H1 (cell line): ENCODE results near the gene VSTM2B. TPM values are rescaled to one million over a fixed set of nuclear protein-coding genes. Genes with fewer than 3 reads are reported as not detected.

Source experiments
- CTCF ChIA-PET: fragments of 300-600 bp; sonication (Branson Sonifier 250); formaldehyde crosslinking; loops from one replicate; lab custom pipeline; 2021; ENCODE audit not compliant: partially characterized antibody; lab: Charles Lee
- POLR2A ChIA-PET: fragments of 300-600 bp; sonication (Branson Sonifier 250); formaldehyde crosslinking; loops from one replicate; lab custom pipeline; 2021; ENCODE audit warnings: inconsistent platforms; ENCODE audit not compliant: partially characterized antibody; lab: Charles Lee
- DNase-seq, 2 experiments: peaks; one replicate each; pipeline versions ENCODE4 v3.0.0 to v3.0.0-alpha.2; 2010 to 2022; ENCODE audit warnings: low spot score in 2 of 2, low read depth in 1 of 2, mixed read lengths in 1 of 2
- FAIRE-seq: peaks from 2 replicates; lab custom pipeline; 2011; peaks lifted over from hg19 to GRCh38; lab: Jason Lieb, UNC
- H2AFZ ChIP-seq: 2 replicates; pipeline ENCODE4 v1.8.1; 2012; ENCODE audit warnings: low read length, inconsistent platforms
- H2AK5ac ChIP-seq: 2 replicates; pipeline ENCODE4 v1.6.1; 2013; ENCODE audit warnings: low read depth, low read length
- H2BK120ac ChIP-seq: replicated peaks from 2 replicates; pipeline ENCODE3; 2013; ENCODE audit warnings: low read depth, low read length, inconsistent platforms
- H2BK12ac ChIP-seq: 2 replicates; pipeline ENCODE4 v1.6.1; 2013; ENCODE audit warnings: low read depth, low read length
- H2BK15ac ChIP-seq: 2 replicates; pipeline ENCODE4 v1.6.1; 2013; ENCODE audit warnings: low read length
- H2BK20ac ChIP-seq: 2 replicates; pipeline ENCODE4 v1.6.1; 2013; ENCODE audit warnings: low read length
- H2BK5ac ChIP-seq: 2 replicates; pipeline ENCODE4 v1.6.1; 2013; ENCODE audit warnings: low read depth, low read length
- H3K14ac ChIP-seq: 2 replicates; pipeline ENCODE4 v1.6.1; 2013; ENCODE audit warnings: inconsistent platforms; ENCODE audit not compliant: insufficient read length
- H3K18ac ChIP-seq: 2 replicates; pipeline ENCODE4 v1.6.1; 2013; ENCODE audit warnings: low read length; ENCODE audit errors: extremely low read depth
- H3K23ac ChIP-seq: 2 replicates; pipeline ENCODE4 v1.6.1; 2013; ENCODE audit warnings: inconsistent platforms; ENCODE audit not compliant: insufficient read length
- H3K23me2 ChIP-seq: 2 replicates; pipeline ENCODE4 v1.6.1; 2013; ENCODE audit warnings: low read depth, low read length
- H3K27ac ChIP-seq: 2 replicates; pipeline ENCODE4 v1.6.1; 2011; ENCODE audit warnings: low read depth, low read length, inconsistent platforms
- H3K27me3 ChIP-seq, 4 experiments: replicated peaks in 1 of 4; 1 replicate in 1 of 4; 2 replicates in 3 of 4; pipeline versions ENCODE4 v1.6.1 to v1.8.1; 2011 to 2013; ENCODE audit warnings: low read length in 3 of 4, mild to moderate bottlenecking in 3 of 4, inconsistent platforms in 2 of 4, mixed read lengths in 2 of 4, moderate library complexity in 1 of 4; ENCODE audit not compliant: control insufficient read depth in 3 of 4, insufficient read depth in 3 of 4; ENCODE audit errors: extremely low read depth in 1 of 4
- H3K36me3 ChIP-seq, 4 experiments: 2 replicates each; pipeline versions ENCODE4 v1.6.1 to v1.8.1; 2011 to 2013; ENCODE audit warnings: mild to moderate bottlenecking in 4 of 4, low read length in 3 of 4, moderate library complexity in 2 of 4, control low read depth in 1 of 4, inconsistent platforms in 1 of 4; ENCODE audit not compliant: insufficient read depth in 4 of 4, control insufficient read depth in 2 of 4
- H3K4ac ChIP-seq: replicated peaks from 2 replicates; pipeline ENCODE3; 2013; ENCODE audit warnings: low read length, low read depth, mixed read lengths, inconsistent platforms; ENCODE audit not compliant: insufficient read length
- H3K4me1 ChIP-seq, 4 experiments: replicated peaks in 1 of 4; 1 replicate in 1 of 4; 2 replicates in 3 of 4; pipeline versions ENCODE4 v1.6.1 to v1.8.1; 2011 to 2013; ENCODE audit warnings: low read length in 3 of 4, inconsistent platforms in 2 of 4, mixed read lengths in 1 of 4; ENCODE audit not compliant: insufficient read depth in 4 of 4, control insufficient read depth in 3 of 4
- H3K4me2 ChIP-seq, 2 experiments: 2 replicates each; pipeline versions ENCODE4 v1.6.1 to v1.8.1; 2011 to 2013; ENCODE audit warnings: low read depth in 2 of 2, low read length in 2 of 2, control low read depth in 1 of 2, inconsistent platforms in 1 of 2, mild to moderate bottlenecking in 1 of 2; ENCODE audit not compliant: insufficient read depth in 1 of 2
- H3K4me3 ChIP-seq, 4 experiments: fragments of 200-600, 300-600 bp in 1 of 4; sonication (generic), shearing (Covaris generic), sonication (Bioruptor Twin) in 1 of 4; 2 replicates each; pipeline versions ENCODE4 v1.5.1 to v1.8.1; 2011 to 2016; ENCODE audit warnings: low read length in 4 of 4, low read depth in 3 of 4, control low read depth in 2 of 4, inconsistent platforms in 2 of 4, mild to moderate bottlenecking in 2 of 4, mixed read lengths in 1 of 4, moderate library complexity in 1 of 4; ENCODE audit not compliant: insufficient read depth in 2 of 4; ENCODE audit errors: extremely low read depth in 1 of 4
- H3K56ac ChIP-seq: replicated peaks from 2 replicates; pipeline ENCODE3; 2013; ENCODE audit warnings: low read depth, mild to moderate bottlenecking, mixed read lengths, low read length, inconsistent platforms; ENCODE audit not compliant: insufficient read length
- H3K79me1 ChIP-seq: 2 replicates; pipeline ENCODE4 v1.6.1; 2013; ENCODE audit warnings: low read depth, low read length, control low read depth
- H3K79me2 ChIP-seq, 2 experiments: 2 replicates each; pipeline versions ENCODE4 v1.6.1 to v1.8.1; 2012 to 2013; ENCODE audit warnings: low read length in 2 of 2, mild to moderate bottlenecking in 2 of 2, inconsistent platforms in 1 of 2; ENCODE audit not compliant: insufficient read depth in 2 of 2, control insufficient read depth in 1 of 2
- H3K9ac ChIP-seq, 4 experiments: replicated peaks in 1 of 4; 1 replicate in 1 of 4; 2 replicates in 3 of 4; pipeline versions ENCODE4 v1.6.1 to v1.8.1; 2011 to 2013; ENCODE audit warnings: low read depth in 3 of 4, low read length in 3 of 4, control low read depth in 2 of 4, mild to moderate bottlenecking in 2 of 4, moderate library complexity in 2 of 4, inconsistent platforms in 1 of 4; ENCODE audit errors: extremely low read depth in 1 of 4
- H3K9me3 ChIP-seq, 2 experiments: 2 replicates each; pipeline versions ENCODE4 v1.6.1 to v1.8.1; 2012 to 2013; ENCODE audit warnings: mild to moderate bottlenecking in 2 of 2, moderate library complexity in 2 of 2, control low read depth in 1 of 2, inconsistent platforms in 1 of 2, low read depth in 1 of 2, low read length in 1 of 2, mixed read lengths in 1 of 2; ENCODE audit not compliant: insufficient read depth in 2 of 2
- H4K20me1 ChIP-seq, 2 experiments: replicated peaks in 1 of 2; 2 replicates each; pipeline versions ENCODE3 to v1.8.1; 2011 to 2013; ENCODE audit warnings: inconsistent platforms in 2 of 2, low read length in 2 of 2, mild to moderate bottlenecking in 1 of 2; ENCODE audit not compliant: insufficient read depth in 2 of 2, control insufficient read depth in 1 of 2
- H4K5ac ChIP-seq: 2 replicates; pipeline ENCODE4 v1.6.1; 2013; ENCODE audit warnings: low read length, low read depth, mixed read lengths, inconsistent platforms; ENCODE audit not compliant: insufficient read length
- H4K8ac ChIP-seq: 2 replicates; pipeline ENCODE4 v1.8.0; 2013; ENCODE audit warnings: mild to moderate bottlenecking, moderate library complexity, low read length, inconsistent platforms; ENCODE audit not compliant: insufficient read depth; ENCODE audit errors: extremely low read depth
- H4K91ac ChIP-seq: replicated peaks from 2 replicates; pipeline ENCODE3; 2013; ENCODE audit warnings: low read length, mixed read lengths, inconsistent platforms; ENCODE audit not compliant: insufficient read length
- ASH2L ChIP-seq: fragments of 200-600, 300-600 bp; sonication (generic); IDR thresholded peaks from one replicate; pipeline ENCODE4 v1.7.1; 2017; ENCODE audit warnings: low read length
- BCL11A ChIP-seq, 2 experiments: IDR thresholded peaks; one replicate each; pipeline ENCODE4 v1.6.1; 2011; ENCODE audit warnings: low read depth in 2 of 2, low read length in 2 of 2, mild to moderate bottlenecking in 2 of 2
- BRCA1 ChIP-seq: IDR thresholded peaks from 2 replicates; pipeline ENCODE4 v1.6.1; 2012; ENCODE audit warnings: low read depth, low read length, improper control_type of control experiment
- CHD1 ChIP-seq: IDR thresholded peaks from 2 replicates; pipeline ENCODE4 v1.6.1; 2012; ENCODE audit warnings: low read depth, low read length, improper control_type of control experiment
- FOSL1 ChIP-seq: IDR thresholded peaks from 2 replicates; pipeline ENCODE4 v1.6.1; 2011; ENCODE audit warnings: mild to moderate bottlenecking, low read depth, low read length, moderate library complexity; ENCODE audit not compliant: insufficient read depth
- GTF2F1 ChIP-seq: IDR thresholded peaks from 2 replicates; pipeline ENCODE4 v1.6.1; 2012; ENCODE audit warnings: low read depth, low read length, improper control_type of control experiment, borderline replicate concordance
- JUND ChIP-seq: IDR thresholded peaks from 2 replicates; pipeline ENCODE4 v1.6.1; 2011; ENCODE audit warnings: mild to moderate bottlenecking, improper control_type of control experiment, low read length
- MAFK ChIP-seq: IDR thresholded peaks from 2 replicates; pipeline ENCODE4 v1.6.1; 2012; ENCODE audit warnings: low read depth, mild to moderate bottlenecking, improper control_type of control experiment, low read length
- PHF8 ChIP-seq: fragments of 200-600 bp; sonication (generic); conservative IDR thresholded peaks from 2 replicates; pipeline ENCODE4 v1.7.1; 2012; ENCODE audit warnings: low read depth, mild to moderate bottlenecking, inconsistent platforms, low read length, moderate library complexity
- POLR2A ChIP-seq, 2 experiments: IDR thresholded peaks; 1 replicate in 1 of 2; 2 replicates in 1 of 2; pipeline ENCODE4 v1.6.1; 2011; ENCODE audit warnings: low read depth in 2 of 2, low read length in 2 of 2, mild to moderate bottlenecking in 2 of 2; ENCODE audit errors: control extremely low read depth in 1 of 2
- SIRT6 ChIP-seq: IDR thresholded peaks from one replicate; pipeline ENCODE4 v1.7.1; 2012; ENCODE audit warnings: low read length, inconsistent platforms
- WGBS, 2 experiments: shearing (Covaris generic) in 1 of 2; methylation state at CpG; one replicate each; pipeline versions ENCODE4 v1.1.6 to v1.1.7; 2013 to 2015; ENCODE audit warnings: low lambda C conversion rate in 2 of 2, mixed read lengths in 2 of 2, inconsistent platforms in 1 of 2, low coverage in 1 of 2, missing lambda C conversion rate in 1 of 2; ENCODE audit not compliant: insufficient replicate concordance in 2 of 2, insufficient coverage in 1 of 2, insufficient read length in 1 of 2; ENCODE audit errors: extremely low coverage in 1 of 2, missing lambda C conversion rate in 1 of 2; 5-methylcytosine and 5-hydroxymethylcytosine counted together
- polyA plus RNA-seq, 7 experiments: library from polyadenylated mRNA; depleted of rRNA in 3 of 7; stranded (reverse) in 5 of 7; unstranded in 2 of 7; fragments of >200 nt in 5 of 7; fragments of 200-250 nt in 2 of 7; gene quantifications; 1 replicate in 5 of 7; 2 replicates in 1 of 7; 4 replicates in 1 of 7; pipeline versions ENCODE4 v1.2.1 to v1.2.3, GENCODE V29; 2011 to 2013; ENCODE audit warnings: missing spikeins in 2 of 7, mixed read lengths in 2 of 7
- total RNA-seq: library from RNA; stranded (reverse); fragmentation: NEBNext Ultra II Directional; extraction: Animal tissue kit (Norgen Biotek cat#: 25700); gene quantifications from 2 replicates; pipeline ENCODE4 v1.2.1, GENCODE V29; 2021
- TF ChIP-seq, protein P1 (sequence below): IDR thresholded peaks from 2 replicates; pipeline ENCODE4 v1.6.1; 2011; ENCODE audit warnings: low read length, improper control_type of control experiment
- TF ChIP-seq, protein P2 (sequence below): IDR thresholded peaks from 2 replicates; pipeline ENCODE4 v1.6.1; 2012; ENCODE audit warnings: low read length, inconsistent platforms

VSTM2B gene
- total and polyA plus RNA-seq, 2 of the 8 experiments (the other 6 are each of a cell fraction or from before 2014, with no cell fraction given) = 0.82 to 1.5 TPM

DNA sequence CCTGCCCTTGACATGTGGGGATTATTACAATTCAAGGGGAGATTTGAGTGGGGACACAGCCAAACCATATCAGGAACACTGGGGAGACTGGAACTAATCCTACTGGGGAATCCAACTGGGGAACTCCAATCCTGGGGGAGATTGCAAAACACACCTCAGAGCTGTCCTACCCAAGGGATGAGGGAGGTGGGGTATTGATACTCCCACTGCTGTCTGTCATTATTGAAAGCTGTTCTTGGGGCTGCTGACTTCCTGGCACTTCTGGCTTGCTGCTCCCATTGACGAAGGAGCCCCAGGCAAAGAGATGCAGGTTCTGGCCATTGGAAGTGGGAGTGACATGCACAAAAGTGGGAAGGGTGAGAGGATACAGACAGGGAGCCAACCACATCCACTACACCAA, 55.6 kb downstream of the VSTM2B start:
- Histone ChIP-seq H2AK5ac (no peak overlapping the region), H4K20me1 (no peaks in the 10 kb centered on the region), H3K18ac (no peak overlapping the region), H3K14ac (no peak overlapping the region), H2BK20ac (no peak overlapping the region), H2BK12ac (no peak overlapping the region), H3K79me1 (no peaks in the 10 kb centered on the region), H4K91ac (no peak overlapping the region), H3K9me3 (no peaks in the 10 kb centered on the region), H3K4me2 (no peak overlapping the region), H3K27me3 (peaks cover 0 to 3% (median 1%) of the 10 kb centered on the region in 4 experiments; a peak in 3 of 7 replicates), H4K5ac (no peak overlapping the region), H3K9ac (no peak overlapping the region), H3K23me2 (no peaks in the 10 kb centered on the region), H3K4me1 (peaks cover 0 to 3% (median 0%) of the 10 kb centered on the region in 4 experiments; a peak in 1 of 7 replicates), H4K8ac (no peak overlapping the region), H3K79me2 (no peaks in the 10 kb centered on the region), H3K4ac (no peak overlapping the region), H3K27ac (no peak overlapping the region), H3K56ac (no peak overlapping the region), H3K36me3 (no peaks in the 10 kb centered on the region), H2BK120ac (no peak overlapping the region), H2BK15ac (no peak overlapping the region), H2BK5ac (no peak overlapping the region), H3K4me3 (no peak overlapping the region), H2AFZ (no peak overlapping the region), H3K23ac (no peak overlapping the region)
- POLR2A ChIA-PET = no interaction called here
- DNase-seq (no peak), FAIRE-seq (no peak)
- CTCF ChIA-PET = no interaction called here
- WGBS, 2 experiments = 89% methylated on average over 1 of the region's 1 CpG; no CpG with 5 or more reads in 1 of the 2 experiments
- TF ChIP-seq SIRT6 (no peak), PHF8 (no peak), GTF2F1 (no peak), BCL11A (IDR thresholded peaks at IDR 0.05; ENCODE audit: low read depth in 2 of 2, low read length in 2 of 2) (no peak), JUND (no peak), ASH2L (no peak), MAFK (no peak), CHD1 (no peak), BRCA1 (no peak), FOSL1 (no peak), POLR2A (IDR thresholded peaks at IDR 0.05; ENCODE audit: control extremely low read depth in 1 of 2, low read depth in 2 of 2, low read length in 2 of 2) (no peak)
- TF ChIP-seq, protein P1, sequence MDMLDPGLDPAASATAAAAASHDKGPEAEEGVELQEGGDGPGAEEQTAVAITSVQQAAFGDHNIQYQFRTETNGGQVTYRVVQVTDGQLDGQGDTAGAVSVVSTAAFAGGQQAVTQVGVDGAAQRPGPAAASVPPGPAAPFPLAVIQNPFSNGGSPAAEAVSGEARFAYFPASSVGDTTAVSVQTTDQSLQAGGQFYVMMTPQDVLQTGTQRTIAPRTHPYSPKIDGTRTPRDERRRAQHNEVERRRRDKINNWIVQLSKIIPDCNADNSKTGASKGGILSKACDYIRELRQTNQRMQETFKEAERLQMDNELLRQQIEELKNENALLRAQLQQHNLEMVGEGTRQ = no peak
- TF ChIP-seq, protein P2, sequence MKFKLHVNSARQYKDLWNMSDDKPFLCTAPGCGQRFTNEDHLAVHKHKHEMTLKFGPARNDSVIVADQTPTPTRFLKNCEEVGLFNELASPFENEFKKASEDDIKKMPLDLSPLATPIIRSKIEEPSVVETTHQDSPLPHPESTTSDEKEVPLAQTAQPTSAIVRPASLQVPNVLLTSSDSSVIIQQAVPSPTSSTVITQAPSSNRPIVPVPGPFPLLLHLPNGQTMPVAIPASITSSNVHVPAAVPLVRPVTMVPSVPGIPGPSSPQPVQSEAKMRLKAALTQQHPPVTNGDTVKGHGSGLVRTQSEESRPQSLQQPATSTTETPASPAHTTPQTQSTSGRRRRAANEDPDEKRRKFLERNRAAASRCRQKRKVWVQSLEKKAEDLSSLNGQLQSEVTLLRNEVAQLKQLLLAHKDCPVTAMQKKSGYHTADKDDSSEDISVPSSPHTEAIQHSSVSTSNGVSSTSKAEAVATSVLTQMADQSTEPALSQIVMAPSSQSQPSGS = no peak
